Activated naive CD4-positive, alpha-beta T cell treated with anti-CD3 and anti-CD28 coated beads, Interleukin-2, amount 10 ng/mL, durations not matched to agents 5 hours and 36 hours (primary cell): ENCODE data around the gene POT1. TPM values are rescaled to one million over a fixed set of nuclear protein-coding genes. Genes with fewer than 3 reads are reported as not detected.

ENCODE experiments used
- total RNA-seq, 2 experiments: library from RNA; stranded (reverse); gene quantifications; one replicate each; pipeline ENCODE4 v1.2.3, GENCODE V29; 2021

Gene POT1
- 10 to 100 TPM; 23.0 to 27.6 TPM for total RNA-seq

DNA sequence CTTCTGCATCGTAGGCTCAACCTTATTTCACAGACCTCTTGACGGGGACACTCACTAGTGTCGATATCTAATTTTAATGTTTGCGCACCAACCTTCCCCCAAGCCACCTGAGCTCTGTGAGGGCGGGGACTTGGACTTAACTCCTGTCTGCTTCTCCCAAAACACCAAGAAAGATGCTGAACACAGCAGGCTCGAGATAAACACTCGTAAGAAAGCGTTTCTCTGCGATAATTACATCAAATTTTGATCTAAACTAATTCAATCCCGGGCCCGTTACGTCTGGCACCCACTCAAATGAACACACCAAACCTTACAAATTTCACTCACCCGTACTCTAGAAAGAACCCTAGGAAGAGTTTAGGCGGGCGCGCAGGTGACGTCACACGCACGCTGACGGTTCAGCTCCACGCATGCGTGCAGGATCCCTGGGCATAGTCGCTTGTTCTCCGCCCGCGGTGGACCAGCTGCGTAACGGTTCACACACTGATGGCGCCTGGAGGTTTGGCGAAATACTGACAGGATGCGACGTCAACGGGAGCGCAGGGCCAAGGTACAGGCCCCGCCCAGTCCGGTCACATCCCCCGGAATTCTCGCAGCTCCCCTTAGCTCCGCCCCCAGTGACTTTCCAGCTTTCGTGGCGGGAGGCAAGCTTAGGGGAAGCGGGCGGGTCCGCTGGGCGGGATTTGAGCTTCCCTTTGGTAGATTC is at the start of gene POT1:
POT1 (minus strand) TSS at position 359 of the 706 bp plus-strand sequence. CDS start 32,652 bp downstream, outside the sequence.

Other genes starting within 250 kb of the POT1 start
- gene GPR37, start 164.0 kb downstream of the POT1 start, total RNA-seq = not detected